ENCODE results near the gene GGN.

GRCh38 chr19:38389101-38389925, 1.5 kb upstream of the GGN start:
- TF ChIP-seq CTCF (IDR thresholded peaks at IDR 0.05) (no peak), POLR2A (IDR thresholded peaks at IDR 0.05) (no peak)

All from thyroid gland (tissue), 4 donors.